A549 (cell line): ENCODE data around the gene SRPK2. TPM values are rescaled to one million over a fixed set of nuclear protein-coding genes. Genes with fewer than 3 reads are reported as not detected.
"Not testable (repeated sequence)": the region's sequence is repeated elsewhere in the genome, so short reads cannot be mapped to it uniquely, and the experiment has no call there.

Experiments
- ATAC-seq, 2 experiments: fragments of 200-7000 bp in 1 of 2; fragments of >200 bp in 1 of 2; cut with Nextera tagmentation in 1 of 2; cut with Tn5 transposase in 1 of 2; 3 replicates each; pipeline versions ENCODE4 v1.8.0 to v1.9.1; 2018 to 2020; ENCODE audit warnings: mild to moderate bottlenecking in 1 of 2, moderate library complexity in 1 of 2
- CTCF ChIA-PET: fragments of 300-600 bp; sonication (Branson Sonifier 250); formaldehyde crosslinking; extraction: SDS; loops from one replicate; lab custom pipeline; 2021; ENCODE audit warnings: antibody characterized with exemption, inconsistent platforms; lab: Yijun Ruan, JAX
- POLR2A ChIA-PET: fragments of 350-600 bp; formaldehyde crosslinking; extraction: SDS; loops from one replicate; lab custom pipeline; 2021; ENCODE audit warnings: antibody characterized with exemption, inconsistent platforms; lab: Yijun Ruan, JAX
- DNase-seq, 2 experiments: peaks; one replicate each; pipeline versions ENCODE4 v3.0.0 to v3.0.0-alpha.2; 2011 to 2016; ENCODE audit warnings: low read depth in 1 of 2, low spot score in 1 of 2
- FAIRE-seq: peaks from 2 replicates; lab custom pipeline; 2011; peaks lifted over from hg19 to GRCh38; lab: Jason Lieb, UNC
- H3K27ac ChIP-seq, 2 experiments: fragments of >200 bp; sonication (Bioruptor Twin); formaldehyde crosslinking; 3 replicates each; pipeline ENCODE4 v1.5.1; 2016 to 2017
- H3K4me1 ChIP-seq: fragments of >200 bp; sonication (Bioruptor Twin); formaldehyde crosslinking; 3 replicates; pipeline ENCODE4 v1.6.1; 2016
- H3K4me2 ChIP-seq: fragments of >200 bp; sonication (Bioruptor Twin); formaldehyde crosslinking; 3 replicates; pipeline ENCODE4 v1.6.1; 2016
- H3K4me3 ChIP-seq: fragments of >200 bp; sonication (Bioruptor Twin); formaldehyde crosslinking; 3 replicates; pipeline ENCODE4 v1.5.1; 2016
- H3K9me3 ChIP-seq: fragments of >200 bp; sonication (Bioruptor Twin); formaldehyde crosslinking; 3 replicates; pipeline ENCODE4 v1.6.1; 2016
- CBX8 ChIP-seq: fragments of 200-600 bp; sonication (generic); IDR thresholded peaks from 2 replicates; pipeline ENCODE4 v1.6.1; 2016
- CEBPB ChIP-seq, 2 experiments: fragments of >200 bp in 1 of 2; sonication (Bioruptor Twin) in 1 of 2; formaldehyde crosslinking in 1 of 2; IDR thresholded peaks; 2 replicates each; pipeline ENCODE4 v1.6.1; 2012 to 2016
- EHF ChIP-seq: fragments of 250-450 bp; sonication (Bioruptor Pico); IDR thresholded peaks from 2 replicates; pipeline ENCODE4 v1.5.0; 2020; ENCODE audit warnings: mild to moderate bottlenecking
- MAFK ChIP-seq: fragments of 450-650 bp; IDR thresholded peaks from 2 replicates; pipeline ENCODE4 v1.6.1; 2014; ENCODE audit not compliant: partially characterized antibody
- MAZ ChIP-seq: fragments of 150-350 bp; IDR thresholded peaks from 2 replicates; pipeline ENCODE4 v1.6.1; 2014; ENCODE audit warnings: antibody characterized with exemption, low read depth, low read length, borderline replicate concordance
- NPAS2 ChIP-seq: fragments of 250-450 bp; sonication (Bioruptor Pico); IDR thresholded peaks from 2 replicates; pipeline ENCODE4 v1.8.0; 2022; ENCODE audit warnings: mild to moderate bottlenecking, moderate library complexity, borderline replicate concordance
- POLR2A ChIP-seq: IDR thresholded peaks from 2 replicates; pipeline ENCODE4 v1.6.1; 2012; ENCODE audit warnings: mild to moderate bottlenecking, low read length
- ZC3H11A ChIP-seq: fragments of 450-650 bp; IDR thresholded peaks from 2 replicates; pipeline ENCODE4 v1.6.1; 2014; ENCODE audit warnings: antibody characterized with exemption, mild to moderate bottlenecking
- ZFP36 ChIP-seq: fragments of 450-650 bp; IDR thresholded peaks from 2 replicates; pipeline ENCODE4 v1.6.1; 2014; ENCODE audit warnings: borderline replicate concordance; ENCODE audit not compliant: partially characterized antibody
- ZNF302 ChIP-seq: fragments of 250-450 bp; sonication (Bioruptor Pico); IDR thresholded peaks from 2 replicates; pipeline ENCODE4 v1.9.0; 2021; ENCODE audit warnings: inconsistent platforms, mild to moderate bottlenecking, moderate library complexity
- WGBS: methylation state at CpG from one replicate; pipeline ENCODE4 v1.1.6; 2017; ENCODE audit errors: missing lambda C conversion rate; 5-methylcytosine and 5-hydroxymethylcytosine counted together
- polyA plus RNA-seq, 4 experiments: library from polyadenylated mRNA; depleted of rRNA in 3 of 4; stranded (reverse); fragments of >200 nt; fragmentation: RNase III in 1 of 4; extraction: RNeasy Plus Mini Kit Qiagen cat#74134 plus additional on column Dnase treatment in 1 of 4; gene quantifications; 2 replicates in 3 of 4; 3 replicates in 1 of 4; pipeline ENCODE4 v1.2.3, GENCODE V29; 2011 to 2017
- TF ChIP-seq, protein P1 (sequence below): fragments of 250-450 bp; sonication (Bioruptor Pico); IDR thresholded peaks from 2 replicates; pipeline ENCODE4 v1.5.0; 2021; ENCODE audit warnings: mild to moderate bottlenecking, moderate library complexity, borderline replicate concordance
- TF ChIP-seq, protein P2 (sequence below): fragments of 200-600 bp; sonication (generic); IDR thresholded peaks from 2 replicates; pipeline ENCODE4 v1.6.1; 2016; ENCODE audit warnings: antibody characterized with exemption, mild to moderate bottlenecking, moderate library complexity

SRPK2 gene
- polyA plus RNA-seq, 2 of the 4 experiments (the other 2 are of a cell fraction) = 23.0 to 30.9 TPM

DNA sequence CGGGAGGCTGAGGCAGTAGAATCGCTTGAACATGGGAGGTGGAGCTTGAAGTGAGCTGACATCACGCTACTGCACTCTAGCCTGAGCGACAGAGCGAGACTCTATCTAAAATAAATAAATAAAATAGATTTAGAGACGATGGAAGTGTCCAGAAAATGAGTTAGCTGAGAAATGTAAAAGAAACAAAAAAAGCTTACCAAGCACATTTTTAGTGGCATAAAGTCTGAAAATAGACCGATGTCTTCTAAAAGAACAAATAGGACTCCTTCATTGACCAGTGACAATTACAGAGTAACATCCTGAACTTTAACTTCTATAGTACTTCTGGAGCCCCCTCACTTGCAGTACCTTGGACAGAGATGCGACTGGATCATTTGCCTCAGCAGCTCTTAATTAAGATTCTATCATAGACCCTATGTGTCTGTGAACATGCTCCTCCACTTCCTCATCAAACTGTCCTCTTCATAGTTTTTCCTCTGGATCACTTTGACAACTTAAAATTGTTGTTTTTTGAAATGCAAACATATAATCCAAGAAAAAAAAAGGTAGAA is 25.2 kb upstream of the SRPK2 start:
- TF ChIP-seq ZFP36 (no peak), EHF (CRISPR knock-in tag) (no peak), MAFK (peak; percentile 87), CEBPB (IDR thresholded peaks at IDR 0.05) (no peak), CBX8 (no peak)
- TF ChIP-seq, protein P1, sequence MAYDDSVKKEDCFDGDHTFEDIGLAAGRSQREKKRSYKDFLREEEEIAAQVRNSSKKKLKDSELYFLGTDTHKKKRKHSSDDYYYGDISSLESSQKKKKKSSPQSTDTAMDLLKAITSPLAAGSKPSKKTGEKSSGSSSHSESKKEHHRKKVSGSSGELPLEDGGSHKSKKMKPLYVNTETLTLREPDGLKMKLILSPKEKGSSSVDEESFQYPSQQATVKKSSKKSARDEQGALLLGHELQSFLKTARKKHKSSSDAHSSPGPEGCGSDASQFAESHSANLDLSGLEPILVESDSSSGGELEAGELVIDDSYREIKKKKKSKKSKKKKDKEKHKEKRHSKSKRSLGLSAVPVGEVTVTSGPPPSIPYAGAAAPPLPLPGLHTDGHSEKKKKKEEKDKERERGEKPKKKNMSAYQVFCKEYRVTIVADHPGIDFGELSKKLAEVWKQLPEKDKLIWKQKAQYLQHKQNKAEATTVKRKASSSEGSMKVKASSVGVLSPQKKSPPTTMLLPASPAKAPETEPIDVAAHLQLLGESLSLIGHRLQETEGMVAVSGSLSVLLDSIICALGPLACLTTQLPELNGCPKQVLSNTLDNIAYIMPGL (CRISPR knock-in tag) = no peak
- TF ChIP-seq, protein P2, sequence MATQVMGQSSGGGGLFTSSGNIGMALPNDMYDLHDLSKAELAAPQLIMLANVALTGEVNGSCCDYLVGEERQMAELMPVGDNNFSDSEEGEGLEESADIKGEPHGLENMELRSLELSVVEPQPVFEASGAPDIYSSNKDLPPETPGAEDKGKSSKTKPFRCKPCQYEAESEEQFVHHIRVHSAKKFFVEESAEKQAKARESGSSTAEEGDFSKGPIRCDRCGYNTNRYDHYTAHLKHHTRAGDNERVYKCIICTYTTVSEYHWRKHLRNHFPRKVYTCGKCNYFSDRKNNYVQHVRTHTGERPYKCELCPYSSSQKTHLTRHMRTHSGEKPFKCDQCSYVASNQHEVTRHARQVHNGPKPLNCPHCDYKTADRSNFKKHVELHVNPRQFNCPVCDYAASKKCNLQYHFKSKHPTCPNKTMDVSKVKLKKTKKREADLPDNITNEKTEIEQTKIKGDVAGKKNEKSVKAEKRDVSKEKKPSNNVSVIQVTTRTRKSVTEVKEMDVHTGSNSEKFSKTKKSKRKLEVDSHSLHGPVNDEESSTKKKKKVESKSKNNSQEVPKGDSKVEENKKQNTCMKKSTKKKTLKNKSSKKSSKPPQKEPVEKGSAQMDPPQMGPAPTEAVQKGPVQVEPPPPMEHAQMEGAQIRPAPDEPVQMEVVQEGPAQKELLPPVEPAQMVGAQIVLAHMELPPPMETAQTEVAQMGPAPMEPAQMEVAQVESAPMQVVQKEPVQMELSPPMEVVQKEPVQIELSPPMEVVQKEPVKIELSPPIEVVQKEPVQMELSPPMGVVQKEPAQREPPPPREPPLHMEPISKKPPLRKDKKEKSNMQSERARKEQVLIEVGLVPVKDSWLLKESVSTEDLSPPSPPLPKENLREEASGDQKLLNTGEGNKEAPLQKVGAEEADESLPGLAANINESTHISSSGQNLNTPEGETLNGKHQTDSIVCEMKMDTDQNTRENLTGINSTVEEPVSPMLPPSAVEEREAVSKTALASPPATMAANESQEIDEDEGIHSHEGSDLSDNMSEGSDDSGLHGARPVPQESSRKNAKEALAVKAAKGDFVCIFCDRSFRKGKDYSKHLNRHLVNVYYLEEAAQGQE = peak; percentile 70
- Histone ChIP-seq H3K4me2 (no peak overlapping the region), H3K9me3 (no peaks in the 10 kb centered on the region), H3K27ac (no peak overlapping the region), H3K4me1 (no peaks in the 10 kb centered on the region), H3K4me3 (no peak overlapping the region)
- POLR2A ChIA-PET = no interaction called here
- 83% methylated on average over 8 of the region's 8 CpGs for WGBS
- CTCF ChIA-PET = interaction anchor here (2.3 to 4.4 kb wide), 3 partner anchors 12 to 16 kb away, joined by 6 to 22 read pairs (median 21); no protein-coding TSS in a partner anchor
- FAIRE-seq (no peak), DNase-seq (no peak), ATAC-seq (no peak)

DNA sequence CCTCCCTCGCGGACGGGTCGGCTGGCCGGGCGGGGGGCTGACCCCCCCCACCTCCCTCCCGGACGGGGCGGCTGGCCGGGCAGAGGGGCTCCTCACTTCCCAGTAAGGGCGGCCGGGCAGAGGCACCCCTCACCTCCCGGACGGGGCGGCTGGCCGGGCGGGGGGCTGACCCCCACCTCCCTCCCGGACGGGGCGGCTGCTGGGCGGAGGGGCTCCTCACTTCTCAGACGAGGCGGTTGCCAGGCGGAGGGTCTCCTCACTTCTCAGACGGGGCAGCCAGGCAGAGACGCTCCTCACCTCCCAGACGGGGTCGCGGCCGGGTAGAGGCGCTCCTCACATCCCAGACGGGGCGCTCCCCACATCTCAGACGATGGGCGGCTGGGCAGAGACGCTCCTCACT is 22.1 kb upstream of the SRPK2 start:
- H3K9me3 ChIP-seq, H3K4me1 ChIP-seq, FAIRE-seq, CTCF ChIA-PET, DNase-seq, H3K4me2 ChIP-seq, H3K27ac ChIP-seq, H3K4me3 ChIP-seq, POLR2A ChIA-PET, ATAC-seq: not testable (repeated sequence)
- WGBS = 94% methylated on average over 7 of the region's 36 CpGs

DNA sequence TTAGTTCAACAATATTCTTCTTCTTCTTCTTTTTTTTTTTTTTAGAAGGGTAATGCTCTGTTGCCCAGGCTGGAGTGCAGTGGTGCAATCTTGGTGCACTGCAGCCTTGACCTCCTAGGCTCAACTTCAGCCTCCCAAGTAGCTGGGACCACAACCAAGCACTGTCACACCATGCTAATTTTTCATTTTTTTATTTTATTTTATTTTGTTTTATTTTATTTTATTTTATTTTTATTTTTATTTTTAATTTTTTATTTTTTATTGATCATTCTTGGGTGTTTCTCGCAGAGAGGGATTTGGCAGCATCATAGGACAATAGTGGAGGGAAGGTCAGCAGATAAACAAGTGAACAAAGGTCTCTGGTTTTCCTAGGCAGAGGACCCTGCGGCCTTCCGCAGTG is 21.1 kb upstream of the SRPK2 start:
- POLR2A ChIA-PET, H3K4me3 ChIP-seq, H3K4me1 ChIP-seq, H3K4me2 ChIP-seq, ATAC-seq, H3K27ac ChIP-seq, FAIRE-seq, H3K9me3 ChIP-seq, DNase-seq: not testable (repeated sequence)
- 71% methylated on average over 3 of the region's 3 CpGs for WGBS
- CTCF ChIA-PET = interaction anchor here (0.7 to 1.2 kb wide), 3 partner anchors 10 to 69 kb away, joined by 3 to 4 read pairs (median 3); no protein-coding TSS in a partner anchor

DNA sequence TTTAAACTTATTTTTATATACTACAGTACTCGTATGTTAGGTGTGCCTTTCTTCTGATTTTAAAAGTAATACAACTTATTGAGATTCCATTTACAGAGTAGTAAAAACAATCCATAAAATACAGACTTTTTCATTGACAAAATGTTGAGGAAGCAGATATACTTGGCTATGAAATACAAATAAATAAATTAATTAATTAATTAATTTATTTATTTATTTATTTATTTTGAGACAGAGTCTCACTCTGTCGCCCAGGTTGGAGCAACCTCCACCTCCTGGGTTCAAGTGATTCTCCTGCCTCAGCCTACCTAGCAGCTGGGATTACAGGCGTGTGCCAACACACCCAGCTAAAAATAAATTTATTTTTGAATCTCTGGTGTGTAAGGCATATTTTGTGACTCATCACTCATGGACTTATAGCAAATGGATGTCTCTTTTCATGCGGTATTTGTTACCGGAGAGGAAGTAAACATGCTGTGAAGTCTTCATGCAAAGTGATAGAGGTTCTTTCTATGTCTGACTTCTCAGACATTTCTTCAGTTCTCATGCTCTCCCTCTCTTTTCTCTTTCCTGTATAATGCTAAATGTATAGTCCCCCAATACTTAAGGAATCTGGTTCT is 20.2 kb upstream of the SRPK2 start:
- TF ChIP-seq NPAS2 = no peak
- no peak for TF ChIP-seq ZNF302 (CRISPR knock-in tag)
- no peak for TF ChIP-seq MAZ
- TF ChIP-seq POLR2A = no peak
- TF ChIP-seq ZC3H11A = peak; percentile 17; the same call in 1 of the 2 replicates
- no peak for TF ChIP-seq ZFP36
- ChIA-PET CTCF (interaction anchor here (0.7 to 1.5 kb wide), 3 partner anchors 10 to 68 kb away, joined by 3 to 5 read pairs (median 4); no protein-coding TSS in a partner anchor), POLR2A (no interaction called here)
- Histone ChIP-seq H3K4me2 (no peak overlapping the region), H3K9me3 (no peaks in the 10 kb centered on the region), H3K4me3 (no peak overlapping the region), H3K4me1 (no peaks in the 10 kb centered on the region), H3K27ac (no peak overlapping the region)
- FAIRE-seq = no peak
- DNase-seq = no peak
- 76% methylated on average over 5 of the region's 5 CpGs for WGBS
- ATAC-seq = no peak
